GM21360 (cell line): ENCODE results near the gene TM4SF5.

ENCODE experiments used
- ATAC-seq: cut with Tn5 transposase; IDR thresholded peaks from one replicate; pipeline ENCODE4 v1.9.1; 2021; ENCODE audit warnings: mild to moderate bottlenecking, moderate library complexity; ENCODE audit not compliant: unreplicated experiment

Gene TM4SF5

DNA sequence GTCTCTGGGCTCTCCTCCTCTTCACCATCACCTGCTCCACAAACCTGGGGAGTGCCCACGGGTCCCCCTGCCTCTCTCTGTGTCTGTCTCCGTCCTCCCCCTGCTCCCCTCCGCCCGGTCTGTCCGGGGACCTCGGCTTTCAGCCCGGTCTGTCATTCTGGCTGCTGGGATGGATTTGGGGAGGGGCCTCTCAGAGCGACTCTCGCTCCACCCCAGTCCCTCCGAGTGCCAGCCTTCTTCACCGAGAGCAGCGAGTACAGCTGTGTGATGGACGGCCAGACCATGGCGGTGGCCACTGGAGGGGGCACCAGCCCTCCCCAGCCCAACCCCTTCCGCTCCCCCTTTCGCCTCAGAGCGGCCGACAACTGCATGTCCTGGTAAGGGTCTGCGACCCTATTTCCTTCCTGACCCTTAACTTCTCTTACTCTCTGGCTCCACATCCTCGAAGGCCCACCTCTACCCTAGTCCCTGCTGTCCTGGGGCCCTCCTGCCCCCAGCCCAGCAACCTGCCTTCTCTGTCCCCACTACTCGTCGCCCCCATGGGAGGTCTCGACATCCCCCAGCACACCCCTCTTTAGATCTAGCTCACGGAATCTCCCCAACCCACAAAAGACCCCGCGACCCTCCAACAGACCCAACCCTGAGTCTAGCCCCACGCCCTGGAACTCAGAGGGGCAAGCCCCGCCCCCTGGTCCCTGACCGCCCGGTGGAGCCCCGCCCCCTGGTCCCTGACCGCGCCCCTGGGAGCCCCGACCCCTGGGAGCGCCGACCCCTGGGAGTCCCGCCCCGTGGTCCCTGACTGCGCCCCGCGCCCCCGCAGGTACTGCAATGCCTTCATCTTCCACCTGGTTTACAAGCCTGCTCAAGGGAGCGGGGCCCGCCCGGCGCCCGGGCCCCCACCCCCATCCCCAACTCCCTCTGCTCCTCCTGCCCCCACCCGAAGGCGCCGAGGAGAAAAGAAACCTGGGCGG, 26.4 kb upstream of the TM4SF5 start:
- ATAC-seq = no peak

DNA sequence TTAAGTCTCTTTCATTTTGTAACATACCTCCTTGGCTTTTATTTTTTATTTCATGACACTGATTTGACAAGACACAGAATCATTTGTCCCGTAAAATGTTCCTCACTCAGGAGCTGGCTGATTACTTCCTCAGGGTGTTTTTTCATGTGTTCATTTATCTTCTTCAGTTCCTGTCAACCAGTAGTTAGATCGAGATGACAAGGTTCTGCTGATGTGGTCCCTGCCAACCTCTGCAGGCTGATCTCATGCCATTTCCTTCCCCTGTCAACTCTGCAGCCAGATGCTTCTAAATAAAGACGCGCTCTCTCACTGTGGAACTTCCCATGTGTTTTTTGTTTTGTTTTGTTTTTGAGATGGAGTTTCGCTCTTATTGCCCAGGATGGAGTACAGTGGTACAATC, 23.8 kb upstream of the TM4SF5 start:
- no peak for ATAC-seq

DNA sequence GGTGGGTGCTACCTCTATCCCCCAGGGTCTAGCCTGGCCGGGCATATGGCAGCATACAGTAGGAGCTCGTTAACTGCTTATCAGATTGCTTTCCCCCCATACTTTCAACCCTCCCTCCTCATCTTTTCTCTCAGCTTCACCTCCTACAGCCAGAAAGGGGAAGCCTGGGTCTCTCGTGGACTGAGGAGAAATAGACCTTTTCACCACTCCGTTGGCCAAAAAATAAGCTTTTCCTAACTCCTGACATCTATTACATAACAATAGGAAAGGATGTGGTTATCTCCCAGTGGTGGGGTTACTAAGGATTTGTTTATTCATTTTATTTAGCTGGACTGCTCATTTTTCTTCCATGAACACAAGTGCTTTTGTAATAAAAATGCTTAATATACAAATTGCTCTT, 23.0 kb upstream of the TM4SF5 start:
- no peak for ATAC-seq

DNA sequence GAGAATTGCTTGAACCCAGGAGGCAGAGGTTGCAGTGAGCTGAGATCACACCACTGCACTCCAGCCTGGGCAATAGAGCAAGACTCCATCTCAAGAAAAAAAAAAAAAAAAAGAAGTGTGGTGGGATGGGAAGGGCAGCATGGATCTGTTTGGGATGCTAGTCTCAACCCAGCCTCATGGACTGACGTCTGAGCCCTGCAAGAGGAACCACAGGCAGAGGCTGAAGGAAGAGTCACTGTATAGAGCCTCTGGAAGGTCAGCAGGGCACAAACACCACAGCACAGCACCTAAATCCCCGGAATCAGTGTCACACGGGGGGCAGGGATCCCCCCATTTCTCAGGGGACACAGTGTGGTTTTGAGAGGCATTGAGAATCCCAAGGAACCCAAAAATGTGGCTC, 21.1 kb upstream of the TM4SF5 start:
- ATAC-seq = no peak

DNA sequence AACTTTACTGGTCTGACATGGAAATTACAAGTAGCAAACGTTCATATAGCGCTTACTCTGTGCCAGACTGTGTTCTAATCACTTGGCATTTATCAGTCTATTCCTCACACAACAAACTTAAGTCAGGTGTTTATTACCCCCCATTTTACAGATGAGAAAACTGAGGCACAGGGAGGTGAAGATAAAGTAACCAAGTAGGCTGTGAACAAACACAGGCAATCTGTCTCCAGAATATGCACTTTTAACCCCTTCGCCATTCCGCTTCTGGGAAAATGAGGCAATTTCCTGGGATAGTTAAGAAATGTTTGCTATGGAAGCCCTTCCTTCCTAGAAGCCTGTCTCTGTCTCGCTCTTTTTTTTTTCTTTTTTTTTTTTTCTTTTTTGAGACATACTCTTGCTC, 19.8 kb upstream of the TM4SF5 start:
- ATAC-seq = no peak

DNA sequence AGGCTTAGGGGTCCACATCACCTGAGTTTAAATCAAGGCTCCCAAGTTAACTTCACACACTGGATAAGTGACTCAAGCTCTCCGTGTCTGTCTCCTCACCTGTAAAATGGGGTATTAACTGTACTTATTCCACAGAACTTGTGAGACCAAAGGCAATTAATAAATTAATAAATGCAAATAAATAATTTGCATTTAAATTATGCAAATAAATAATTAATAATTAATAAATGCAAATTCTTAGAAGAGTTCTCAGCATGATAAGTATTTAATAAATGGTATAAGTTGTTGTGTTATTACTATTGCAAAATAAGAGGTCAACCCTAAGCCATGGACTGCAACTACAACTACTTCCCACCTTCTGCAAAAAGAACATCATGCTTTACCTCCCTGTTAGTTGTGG, 18.3 kb upstream of the TM4SF5 start:
- no peak for ATAC-seq

DNA sequence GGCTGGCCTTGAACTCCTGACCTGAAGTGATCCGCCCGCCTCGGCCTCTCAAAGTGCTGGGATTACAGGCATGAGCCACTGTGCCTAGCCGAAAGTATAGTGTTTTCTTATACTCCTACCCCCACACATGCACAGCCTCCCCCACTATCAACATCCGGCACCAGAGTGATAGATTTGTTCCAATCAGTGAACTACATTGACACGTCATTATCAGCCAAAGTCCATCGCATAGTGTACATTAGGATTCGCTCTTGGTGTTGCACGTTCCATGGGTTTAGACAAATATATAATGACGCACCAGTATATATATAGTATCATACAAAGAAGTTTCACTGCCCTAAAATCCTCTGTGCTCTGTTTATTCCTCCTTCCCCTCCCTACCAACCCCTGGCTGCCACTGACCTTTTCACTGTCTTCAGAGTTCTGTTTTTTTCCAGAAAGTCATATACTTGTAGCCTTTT, 11.9 kb upstream of the TM4SF5 start:
- no peak for ATAC-seq

DNA sequence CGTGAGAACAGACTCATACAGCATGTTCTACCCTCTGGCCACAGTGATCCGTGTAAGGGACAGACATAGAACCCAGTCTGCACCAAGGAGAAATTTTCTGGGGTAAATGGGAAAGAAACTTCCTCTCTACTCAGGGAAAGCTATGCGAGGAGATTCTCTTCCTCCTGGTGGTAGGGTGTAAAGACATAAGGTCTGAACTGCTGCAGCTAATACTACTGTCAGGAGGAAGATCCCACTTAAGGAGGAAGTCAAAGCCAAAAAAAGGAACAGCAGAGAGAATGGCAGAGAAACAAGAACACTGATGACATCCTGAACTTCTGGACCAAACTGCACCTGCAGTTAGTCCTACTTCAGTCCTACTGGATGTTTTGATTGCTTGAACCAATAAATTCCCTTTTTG, 7.1 kb upstream of the TM4SF5 start:
- no peak for ATAC-seq

DNA sequence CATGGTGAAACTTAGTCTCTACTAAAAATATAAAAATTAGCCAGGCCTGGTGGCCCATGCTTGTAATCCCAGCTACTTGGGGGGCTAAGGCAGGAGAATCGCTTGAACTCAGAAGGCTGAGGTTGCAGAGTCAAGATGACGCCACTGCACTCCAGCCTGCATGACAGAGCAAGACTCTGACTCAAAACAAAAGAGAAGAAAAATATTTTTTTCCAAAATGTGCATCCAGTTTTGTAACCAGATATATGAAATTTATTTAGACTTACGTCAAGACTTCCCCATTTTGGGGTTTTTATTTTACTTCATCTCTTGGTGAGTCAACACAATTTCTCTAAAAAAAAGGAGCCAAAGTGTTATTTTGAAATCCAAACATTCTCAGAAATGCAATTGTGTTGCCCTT, 5.5 kb upstream of the TM4SF5 start:
- ATAC-seq = no peak

DNA sequence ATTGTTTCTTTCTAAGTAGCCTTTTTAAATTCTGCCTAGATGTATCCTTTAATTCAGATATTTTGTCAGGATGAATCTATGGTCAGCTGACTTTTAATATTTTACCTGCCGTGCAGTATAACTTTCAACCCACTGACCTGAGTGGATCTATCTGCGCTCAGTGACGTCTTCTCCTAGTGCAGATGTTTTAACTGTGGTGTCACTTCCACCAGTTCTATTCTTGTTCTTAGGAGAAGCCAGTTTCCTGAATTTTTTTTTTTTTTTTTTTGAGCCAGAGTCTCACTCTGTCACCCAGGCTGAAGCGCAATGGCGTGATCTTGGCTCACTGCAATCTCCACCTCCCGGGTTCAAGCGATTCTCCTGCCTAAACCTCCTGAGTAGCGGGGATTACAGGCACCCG, 5.0 kb upstream of the TM4SF5 start:
- no peak for ATAC-seq

DNA sequence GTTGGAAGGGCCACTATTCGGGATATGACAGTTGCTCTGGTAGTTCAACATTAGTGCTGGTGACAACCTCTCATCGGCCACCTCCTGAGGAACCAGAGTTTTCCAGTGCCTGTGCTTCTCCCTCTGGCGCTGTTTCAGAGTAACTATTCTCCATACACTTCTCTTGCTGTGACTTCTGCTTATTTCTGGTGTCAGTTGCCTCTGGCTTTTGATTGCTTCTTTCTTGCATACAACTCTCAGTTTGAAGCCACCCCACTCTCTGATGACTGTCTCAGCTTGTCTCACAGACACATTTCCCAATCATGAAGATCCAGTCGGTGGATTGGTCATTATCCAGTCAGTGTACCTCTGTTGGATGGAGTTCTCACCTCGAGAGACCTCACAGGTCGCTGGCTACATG, 3.4 kb upstream of the TM4SF5 start:
- ATAC-seq = no peak

DNA sequence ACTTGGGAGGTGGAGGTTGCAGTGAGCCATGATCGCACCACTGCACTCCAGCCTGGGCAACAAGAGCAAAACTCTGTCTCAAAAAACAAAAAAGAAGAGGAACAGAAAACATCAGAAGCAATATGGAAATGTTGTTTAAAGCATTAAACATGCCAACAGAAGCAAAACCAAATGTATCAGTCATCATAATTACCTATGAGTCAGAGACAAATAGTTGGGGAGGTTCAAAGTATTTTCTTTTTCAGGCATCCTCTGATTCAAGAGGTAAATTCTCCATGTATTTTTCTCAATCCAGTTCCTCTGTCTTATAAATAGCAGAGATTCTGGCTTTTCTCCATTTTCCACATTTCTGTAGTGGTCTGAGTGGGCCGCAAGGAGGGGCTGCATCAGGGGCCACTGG, 2.1 kb upstream of the TM4SF5 start:
- ATAC-seq = no peak

DNA sequence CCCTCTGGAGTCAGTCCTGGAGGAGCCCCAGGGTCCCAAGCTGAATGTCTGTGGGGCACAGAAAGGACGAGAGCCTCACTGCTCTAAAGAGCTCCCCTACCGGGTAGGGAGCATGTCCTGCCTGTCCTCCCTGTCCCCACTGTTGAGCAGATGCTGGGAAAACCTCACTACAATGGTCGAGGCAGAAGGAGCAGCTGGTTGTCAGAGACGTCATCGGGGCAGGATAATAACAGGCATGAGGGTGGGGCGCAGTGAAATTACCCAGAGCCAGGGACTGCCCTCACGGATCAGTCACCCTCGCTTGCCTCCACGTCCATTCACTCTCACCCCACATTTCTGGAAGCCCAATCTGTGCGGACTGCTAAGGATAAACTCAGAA, 538 bp downstream of the TM4SF5 start:
- no peak for ATAC-seq

DNA sequence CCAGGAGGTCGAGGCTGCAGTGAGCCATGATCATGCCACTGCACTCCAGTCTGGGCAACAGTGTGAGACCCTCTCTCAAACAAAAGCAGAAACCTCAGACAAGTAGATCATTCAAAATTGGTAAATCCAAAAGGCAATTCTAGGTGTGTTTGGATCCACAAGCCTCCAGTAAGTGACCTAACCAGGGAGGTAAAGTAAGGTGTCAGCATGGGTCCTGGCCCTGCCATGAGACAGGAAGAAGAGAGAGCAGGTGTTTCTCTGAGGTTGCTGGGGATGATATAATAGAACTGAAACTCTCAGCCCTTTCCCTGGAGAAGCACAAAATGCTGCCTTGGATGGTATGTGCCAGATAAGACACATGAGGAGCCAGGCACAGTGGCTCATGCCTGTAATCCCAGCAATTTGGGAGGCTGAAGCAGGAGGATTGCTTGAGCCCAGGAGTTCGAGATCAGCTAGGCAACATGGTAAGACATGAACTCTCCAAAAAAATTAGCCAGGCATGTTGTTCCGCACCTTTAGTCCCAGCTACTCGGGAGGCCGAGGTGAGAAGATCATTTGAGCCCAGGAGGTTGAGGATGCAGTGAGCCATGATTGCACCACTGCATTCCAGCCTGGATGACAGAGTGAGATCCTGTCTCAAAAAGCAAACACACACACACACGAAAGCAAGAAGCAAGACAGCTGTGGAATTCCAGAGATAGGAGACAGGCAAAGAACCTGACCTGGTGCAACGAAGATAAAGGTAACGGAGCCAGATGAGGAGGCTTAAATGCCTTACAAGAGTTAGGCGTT, 6.5 kb downstream of the TM4SF5 start:
- no peak for ATAC-seq

DNA sequence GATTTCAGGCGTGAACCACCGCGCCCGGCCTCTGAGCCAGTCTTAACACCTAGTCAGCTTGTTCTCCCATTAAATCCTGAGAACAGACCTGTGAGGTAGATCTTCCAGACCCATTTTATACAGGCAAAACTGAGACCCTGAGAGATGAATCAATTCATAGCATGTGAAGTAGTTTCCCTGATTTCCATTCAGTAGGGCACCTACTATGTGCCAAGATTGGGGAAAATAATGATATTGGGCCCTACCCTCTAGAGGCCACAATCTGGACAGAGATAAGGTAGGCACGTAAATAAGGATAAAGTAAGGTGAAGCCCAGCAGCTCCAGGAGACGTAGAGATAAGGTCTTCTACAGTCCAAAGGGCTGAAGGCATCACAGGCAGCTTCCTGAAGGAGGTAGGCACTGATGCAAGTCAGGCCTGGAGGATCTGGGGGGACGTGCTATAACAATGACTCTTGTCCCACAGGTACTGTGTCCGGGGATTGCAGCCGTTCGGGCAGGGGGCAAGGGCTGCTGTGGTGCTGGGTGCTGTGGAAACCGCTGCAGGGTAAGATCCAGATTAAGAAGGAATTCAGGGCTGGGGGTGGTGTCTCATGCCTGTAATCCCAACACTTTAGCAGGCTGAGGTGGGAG, 8.8 kb downstream of the TM4SF5 start:
- ATAC-seq = no peak

DNA sequence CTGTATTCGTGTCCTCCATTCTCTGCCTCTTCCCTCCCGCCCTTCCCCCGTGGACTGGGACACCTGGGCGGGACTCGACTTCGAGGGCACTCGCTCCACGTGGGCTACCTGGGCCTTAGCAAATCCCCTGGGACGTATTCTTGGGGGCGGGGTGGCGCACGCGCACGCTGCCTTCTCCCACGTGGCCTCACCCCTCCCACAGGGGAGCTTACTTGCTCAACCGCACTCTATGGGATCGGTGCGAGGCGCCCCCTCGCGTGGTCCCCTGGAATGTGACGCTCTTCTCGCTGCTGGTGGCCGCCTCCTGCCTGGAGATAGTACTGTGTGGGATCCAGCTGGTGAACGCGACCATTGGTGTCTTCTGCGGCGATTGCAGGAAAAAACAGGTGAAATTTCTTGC, 11.0 kb downstream of the TM4SF5 start:
- ATAC-seq = no peak

DNA sequence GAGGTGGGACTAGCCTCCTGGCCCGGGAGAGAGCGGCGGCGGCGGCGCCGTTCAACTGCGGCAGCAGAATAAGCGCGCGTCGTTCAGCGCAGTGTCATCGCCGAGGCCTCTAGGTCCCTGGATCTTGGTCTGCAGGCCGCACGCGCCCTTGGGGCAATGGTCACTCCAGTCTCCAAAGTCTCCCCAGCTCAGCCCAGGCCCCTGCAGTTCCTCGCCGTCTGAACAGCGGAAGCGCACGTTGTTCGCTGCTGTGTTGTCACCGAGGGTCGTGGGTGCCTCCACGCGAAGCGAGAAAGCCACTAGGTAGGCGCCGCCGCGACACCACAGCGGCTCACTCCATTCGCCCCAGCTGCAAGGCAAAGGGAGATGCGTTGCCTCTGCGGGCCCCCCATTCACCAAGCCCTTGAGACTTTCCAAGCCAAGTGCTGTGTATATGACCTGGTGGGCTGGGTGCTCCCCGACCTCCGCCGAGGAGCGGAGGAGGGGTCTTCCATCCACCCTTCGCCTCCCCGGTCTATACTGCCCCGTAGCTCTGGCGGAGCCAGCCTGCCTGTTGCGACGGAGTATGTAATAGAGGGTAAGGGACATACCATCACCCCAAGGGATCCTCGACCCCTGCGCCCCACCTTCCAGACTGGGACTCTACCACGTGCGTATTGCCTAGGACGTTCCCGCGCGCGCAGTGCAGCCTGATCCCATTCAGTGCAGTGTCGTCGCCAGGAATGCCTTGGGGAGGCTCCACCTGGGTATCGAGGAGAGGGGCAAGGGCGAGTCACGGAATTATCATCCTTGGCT, 13.8 kb downstream of the TM4SF5 start:
- no peak for ATAC-seq

DNA sequence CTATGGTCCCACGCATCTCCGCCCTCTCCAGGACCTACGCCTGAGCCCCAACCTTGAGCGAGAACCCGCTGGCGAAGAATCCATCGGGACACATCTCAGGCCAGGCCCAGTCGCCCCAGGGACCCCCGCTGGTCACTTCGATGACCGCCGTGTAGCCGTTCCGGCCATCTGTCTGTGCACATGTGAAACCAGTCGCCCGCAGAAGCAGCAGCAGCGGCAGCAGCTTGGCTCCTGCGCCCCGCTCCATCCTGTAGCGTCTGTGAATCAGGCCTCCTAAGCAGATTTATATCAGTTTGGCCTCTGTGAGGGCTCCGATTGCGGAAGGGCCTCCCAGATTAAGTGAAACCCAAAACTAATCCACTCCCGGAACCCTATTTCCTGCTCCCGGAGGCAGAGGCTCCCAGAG, 14.4 kb downstream of the TM4SF5 start, which contains the start of gene VMO1:
VMO1 (minus strand) TSS at position 259 of the 406 bp plus-strand sequence; CDS start at position 247, 12 bp downstream.
- ATAC-seq = no peak

DNA sequence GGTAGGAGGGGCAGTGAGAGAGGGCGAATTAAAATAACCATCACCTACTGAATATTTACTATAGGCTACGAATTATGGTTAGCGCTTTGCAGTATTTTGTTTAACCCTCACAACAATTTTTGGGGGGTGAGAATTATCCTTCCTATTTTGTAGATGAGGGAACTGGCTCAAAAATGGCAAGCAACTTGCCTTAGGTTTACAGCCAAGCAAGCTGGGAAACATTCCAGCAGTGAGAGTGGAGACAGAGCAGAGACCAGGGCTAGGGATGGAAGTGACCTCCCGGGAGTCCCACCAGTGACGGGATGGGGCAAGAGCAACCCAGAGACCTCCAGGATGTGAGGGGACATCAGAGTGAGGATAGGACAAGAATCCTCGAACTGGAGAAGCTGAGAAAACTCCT, 14.8 kb downstream of the TM4SF5 start:
- ATAC-seq = no peak

DNA sequence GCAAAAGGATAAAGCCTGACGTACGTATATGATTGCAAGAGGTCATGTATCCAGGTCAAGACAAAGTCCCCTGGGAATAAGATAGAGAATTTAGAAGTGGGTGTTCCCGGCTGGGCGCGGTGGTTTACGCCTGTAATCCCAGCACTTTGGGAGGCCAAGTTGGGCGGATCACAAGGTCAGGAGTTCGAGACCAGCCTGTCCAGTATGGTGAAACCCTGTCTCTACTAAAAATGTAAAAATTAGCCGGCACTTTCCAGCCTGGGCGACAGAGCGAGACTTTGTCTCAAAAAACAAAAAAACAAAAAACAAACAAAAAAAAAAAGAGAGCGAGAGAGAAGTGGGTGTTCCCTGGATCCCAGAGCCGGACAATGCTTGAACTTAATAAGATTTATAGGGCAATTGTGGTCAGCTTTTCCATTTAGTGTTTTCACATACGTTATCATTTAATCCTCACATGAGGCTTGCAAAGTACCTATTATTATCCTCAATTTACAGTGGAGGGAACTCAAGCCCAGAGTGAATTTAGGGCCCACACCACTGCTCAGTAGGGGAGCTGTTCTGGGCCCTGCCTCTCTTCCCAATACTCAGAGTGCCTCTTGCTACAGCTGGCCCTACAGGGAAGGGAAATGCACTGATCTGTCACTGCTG, 16.6 kb downstream of the TM4SF5 start:
- ATAC-seq = no peak
